Measurements from ENCODE around the gene NGEF.
"Not testable (repeated sequence)": the region's sequence is repeated elsewhere in the genome, so short reads cannot be mapped to it uniquely, and the experiment has no call there.

The NGEF gene

GRCh38 chr2:232863996-232864395 is 149.1 kb downstream of the NGEF start:
- no peak for TF ChIP-seq CTCF (IDR thresholded peaks at IDR 0.05; ENCODE audit: low read length, missing control alignments)

GRCh38 chr2:232861353-232861752 is 151.7 kb downstream of the NGEF start:
- H3K4me3 ChIP-seq (replicated peaks; ENCODE audit: low read depth, low read length), result no peak overlapping the region
- no peak for TF ChIP-seq CTCF (IDR thresholded peaks at IDR 0.05; ENCODE audit: low read length, missing control alignments)
- DNase-seq (ENCODE audit: low read depth), result no peak

More at GRCh38 chr2:232863996-232864395, 149.1 kb downstream of the NGEF start:
- DNase-seq (ENCODE audit: low read depth), result no peak
- no peak overlapping the region for H3K4me3 ChIP-seq (replicated peaks; ENCODE audit: low read depth, low read length)

- no peak for TF ChIP-seq CTCF (IDR thresholded peaks at IDR 0.05; ENCODE audit: low read length, missing control alignments)
- no peak overlapping the region for H3K4me3 ChIP-seq (replicated peaks; ENCODE audit: low read depth, low read length)
- no peak for DNase-seq (ENCODE audit: low read depth)
Observed at GRCh38 chr2:232860593-232861241, 152.3 kb downstream of the NGEF start.

- H3K4me3 ChIP-seq (replicated peaks; ENCODE audit: low read depth, low read length), result no peak overlapping the region
- no peak for DNase-seq (ENCODE audit: low read depth)
- no peak for TF ChIP-seq CTCF (IDR thresholded peaks at IDR 0.05; ENCODE audit: low read length, missing control alignments)
Observed at GRCh38 chr2:232859385-232859916, 153.6 kb downstream of the NGEF start.

- H3K4me3 ChIP-seq (replicated peaks; ENCODE audit: low read depth, low read length), result no peak overlapping the region
- no peak for DNase-seq (ENCODE audit: low read depth)
- TF ChIP-seq CTCF (IDR thresholded peaks at IDR 0.05; ENCODE audit: low read length, missing control alignments), result no peak
Observed at GRCh38 chr2:232857158-232857563, 155.9 kb downstream of the NGEF start.

GRCh38 chr2:232854082-232854481 is 159.0 kb downstream of the NGEF start:
- no peak overlapping the region for H3K4me3 ChIP-seq (replicated peaks; ENCODE audit: low read depth, low read length)
- DNase-seq (ENCODE audit: low read depth), result peak; percentile 82
- no peak for TF ChIP-seq CTCF (IDR thresholded peaks at IDR 0.05; ENCODE audit: low read length, missing control alignments)

- no peak for TF ChIP-seq CTCF (IDR thresholded peaks at IDR 0.05; ENCODE audit: low read length, missing control alignments)
- no peak for DNase-seq (ENCODE audit: low read depth)
- H3K4me3 ChIP-seq (replicated peaks; ENCODE audit: low read depth, low read length), result no peak overlapping the region
Observed at GRCh38 chr2:232852676-232853075, 160.4 kb downstream of the NGEF start.

- DNase-seq (ENCODE audit: low read depth); H3K4me3 ChIP-seq (replicated peaks; ENCODE audit: low read depth, low read length): not testable (repeated sequence)
Observed at GRCh38 chr2:232852081-232852480, 161.0 kb downstream of the NGEF start.
